Measurements from ENCODE around the gene MBNL1.

DNA sequence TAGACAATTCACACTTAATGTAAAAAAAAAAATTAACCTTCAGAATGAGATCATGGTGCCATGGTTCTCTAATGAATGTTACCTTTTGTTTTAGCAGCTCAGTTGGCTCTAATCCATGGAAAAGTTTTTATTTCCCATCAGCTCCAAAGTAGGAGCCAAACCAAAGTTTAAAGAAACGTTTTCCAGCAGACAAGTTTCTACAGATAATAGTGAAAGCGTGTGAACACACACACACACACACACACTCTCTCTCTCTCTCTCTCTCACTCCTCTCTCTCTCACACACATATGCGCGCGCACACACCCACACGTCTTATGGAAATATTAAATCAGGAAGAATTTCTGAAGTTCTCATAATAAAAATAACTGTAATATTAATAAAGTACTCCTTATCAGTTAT lies 46.9 kb downstream of the MBNL1 start:
- TF ChIP-seq, protein P1, sequence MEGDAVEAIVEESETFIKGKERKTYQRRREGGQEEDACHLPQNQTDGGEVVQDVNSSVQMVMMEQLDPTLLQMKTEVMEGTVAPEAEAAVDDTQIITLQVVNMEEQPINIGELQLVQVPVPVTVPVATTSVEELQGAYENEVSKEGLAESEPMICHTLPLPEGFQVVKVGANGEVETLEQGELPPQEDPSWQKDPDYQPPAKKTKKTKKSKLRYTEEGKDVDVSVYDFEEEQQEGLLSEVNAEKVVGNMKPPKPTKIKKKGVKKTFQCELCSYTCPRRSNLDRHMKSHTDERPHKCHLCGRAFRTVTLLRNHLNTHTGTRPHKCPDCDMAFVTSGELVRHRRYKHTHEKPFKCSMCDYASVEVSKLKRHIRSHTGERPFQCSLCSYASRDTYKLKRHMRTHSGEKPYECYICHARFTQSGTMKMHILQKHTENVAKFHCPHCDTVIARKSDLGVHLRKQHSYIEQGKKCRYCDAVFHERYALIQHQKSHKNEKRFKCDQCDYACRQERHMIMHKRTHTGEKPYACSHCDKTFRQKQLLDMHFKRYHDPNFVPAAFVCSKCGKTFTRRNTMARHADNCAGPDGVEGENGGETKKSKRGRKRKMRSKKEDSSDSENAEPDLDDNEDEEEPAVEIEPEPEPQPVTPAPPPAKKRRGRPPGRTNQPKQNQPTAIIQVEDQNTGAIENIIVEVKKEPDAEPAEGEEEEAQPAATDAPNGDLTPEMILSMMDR (IDR thresholded peaks at IDR 0.05; ENCODE audit: low read depth, low read length, poor library complexity, severe bottlenecking): no peak
- TF ChIP-seq EZH2phosphoT487 (IDR thresholded peaks at IDR 0.05; ENCODE audit: borderline replicate concordance, low read length): no peak
